Endothelial cell (in vitro differentiated cells): Measurements from ENCODE around the gene RAB3GAP2. TPM values are rescaled to one million over a fixed set of nuclear protein-coding genes. Genes with fewer than 3 reads are reported as not detected.

Source experiments
- DNase-seq: peaks from one replicate; pipeline ENCODE4 v3.0.0; 2021; ENCODE audit warnings: low spot score
- H3K27ac Mint-ChIP-seq: one replicate; pipeline ENCODE4 v1.8.0; 2021; ENCODE audit warnings: mixed read lengths, inconsistent platforms; ENCODE audit not compliant: unreplicated experiment
- H3K27me3 Mint-ChIP-seq: one replicate; pipeline ENCODE4 v1.8.0; 2021; ENCODE audit warnings: mild to moderate bottlenecking, moderate library complexity, mixed read lengths, inconsistent platforms; ENCODE audit not compliant: unreplicated experiment
- H3K36me3 Mint-ChIP-seq: one replicate; pipeline ENCODE4 v1.8.0; 2021; ENCODE audit warnings: mild to moderate bottlenecking, low read depth, mixed read lengths, inconsistent platforms; ENCODE audit not compliant: unreplicated experiment
- H3K4me1 Mint-ChIP-seq: one replicate; pipeline ENCODE4 v1.8.0; 2021; ENCODE audit warnings: mild to moderate bottlenecking, mixed read lengths, inconsistent platforms; ENCODE audit not compliant: unreplicated experiment
- H3K4me3 Mint-ChIP-seq: one replicate; pipeline ENCODE4 v1.8.0; 2021; ENCODE audit warnings: mild to moderate bottlenecking, mixed read lengths, inconsistent platforms; ENCODE audit not compliant: unreplicated experiment
- H3K9me3 Mint-ChIP-seq: one replicate; pipeline ENCODE4 v1.8.0; 2021; ENCODE audit warnings: mixed read lengths, inconsistent platforms; ENCODE audit not compliant: unreplicated experiment
- total RNA-seq: library from RNA; stranded (reverse); fragmentation: NEBNext Ultra II Directional; extraction: Animal tissue kit (Norgen Biotek cat#: 25700); gene quantifications from one replicate; pipeline ENCODE4 v1.2.1, GENCODE V29; 2021; ENCODE audit not compliant: unreplicated experiment
- TF ChIP-seq, protein P1 (sequence below): fragments of 200-600 bp; sonication (generic); IDR thresholded peaks from one replicate; pipeline ENCODE4 v1.5.0; 2021; ENCODE audit warnings: antibody characterized with exemption; ENCODE audit not compliant: unreplicated experiment

The RAB3GAP2 gene
- total RNA-seq, 1 donor from 2014 or later, result 34.5 TPM

GRCh38 chr1:220127076-220127475 lies 145.2 kb downstream of the RAB3GAP2 start:
- H3K4me1 Mint-ChIP-seq, result peaks cover 8% of the 10 kb centered on the region
- H3K9me3 Mint-ChIP-seq, result no peaks in the 10 kb centered on the region
- TF ChIP-seq, protein P1, sequence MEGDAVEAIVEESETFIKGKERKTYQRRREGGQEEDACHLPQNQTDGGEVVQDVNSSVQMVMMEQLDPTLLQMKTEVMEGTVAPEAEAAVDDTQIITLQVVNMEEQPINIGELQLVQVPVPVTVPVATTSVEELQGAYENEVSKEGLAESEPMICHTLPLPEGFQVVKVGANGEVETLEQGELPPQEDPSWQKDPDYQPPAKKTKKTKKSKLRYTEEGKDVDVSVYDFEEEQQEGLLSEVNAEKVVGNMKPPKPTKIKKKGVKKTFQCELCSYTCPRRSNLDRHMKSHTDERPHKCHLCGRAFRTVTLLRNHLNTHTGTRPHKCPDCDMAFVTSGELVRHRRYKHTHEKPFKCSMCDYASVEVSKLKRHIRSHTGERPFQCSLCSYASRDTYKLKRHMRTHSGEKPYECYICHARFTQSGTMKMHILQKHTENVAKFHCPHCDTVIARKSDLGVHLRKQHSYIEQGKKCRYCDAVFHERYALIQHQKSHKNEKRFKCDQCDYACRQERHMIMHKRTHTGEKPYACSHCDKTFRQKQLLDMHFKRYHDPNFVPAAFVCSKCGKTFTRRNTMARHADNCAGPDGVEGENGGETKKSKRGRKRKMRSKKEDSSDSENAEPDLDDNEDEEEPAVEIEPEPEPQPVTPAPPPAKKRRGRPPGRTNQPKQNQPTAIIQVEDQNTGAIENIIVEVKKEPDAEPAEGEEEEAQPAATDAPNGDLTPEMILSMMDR, result no peak
- no peak overlapping the region for H3K4me3 Mint-ChIP-seq
- H3K27me3 Mint-ChIP-seq, result peaks cover 3% of the 10 kb centered on the region
- DNase-seq, result no peak
- peaks cover 16% of the 10 kb centered on the region for H3K36me3 Mint-ChIP-seq
- H3K27ac Mint-ChIP-seq, result peak overlapping the region; percentile 2

- Mint-ChIP-seq H3K27me3 (peaks cover 3% of the 10 kb centered on the region), H3K27ac (no peak overlapping the region), H3K36me3 (peaks cover 9% of the 10 kb centered on the region), H3K9me3 (no peaks in the 10 kb centered on the region), H3K4me3 (no peak overlapping the region), H3K4me1 (peaks cover 7% of the 10 kb centered on the region)
- TF ChIP-seq, protein P1, result no peak
- no peak for DNase-seq
Observed at GRCh38 chr1:220124542-220124941, 147.7 kb downstream of the RAB3GAP2 start.

DNA sequence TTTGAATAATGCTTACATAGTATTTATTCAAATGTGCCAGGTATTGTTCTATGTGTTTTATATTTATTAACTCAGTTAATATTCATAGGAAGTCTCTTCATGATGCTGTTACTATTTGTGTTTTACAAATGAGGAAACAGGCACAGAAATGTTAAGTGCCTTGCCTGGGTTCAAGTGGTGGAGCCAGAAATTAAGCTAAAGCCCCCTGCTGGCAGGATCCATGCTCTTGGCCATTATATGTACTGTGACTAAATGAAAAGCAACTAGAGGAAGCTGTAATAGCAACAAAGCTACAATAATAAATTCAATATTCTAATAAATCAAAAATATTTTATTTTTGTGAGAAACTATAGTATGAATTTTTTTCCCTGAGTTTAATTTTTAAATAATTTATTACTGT lies 148.4 kb downstream of the RAB3GAP2 start:
- TF ChIP-seq, protein P1, result peak; percentile 64
- Mint-ChIP-seq H3K4me1 (peaks cover 7% of the 10 kb centered on the region), H3K9me3 (no peaks in the 10 kb centered on the region), H3K36me3 (peaks cover 5% of the 10 kb centered on the region), H3K27ac (no peak overlapping the region), H3K27me3 (peaks cover 2% of the 10 kb centered on the region), H3K4me3 (no peak overlapping the region)
- DNase-seq, result no peak

DNA sequence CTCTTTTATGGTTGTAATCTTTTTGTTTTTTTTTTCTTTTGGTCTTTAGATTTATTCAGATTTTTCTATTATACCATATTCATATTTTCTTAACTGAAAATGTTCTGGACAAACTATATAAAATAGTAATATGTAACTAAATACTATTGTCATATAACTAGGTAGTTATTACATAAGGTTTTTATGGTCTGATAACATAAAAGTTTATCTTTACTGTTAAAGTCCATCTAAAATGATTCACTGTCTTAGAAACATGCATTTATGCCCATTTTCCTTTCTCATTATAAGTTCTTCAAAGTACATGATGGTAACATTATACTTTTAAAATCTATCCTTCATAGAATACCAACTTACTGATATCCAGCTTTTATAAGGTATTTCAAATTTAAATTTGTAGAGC lies 149.2 kb downstream of the RAB3GAP2 start:
- peaks cover 5% of the 10 kb centered on the region for H3K36me3 Mint-ChIP-seq
- H3K4me1 Mint-ChIP-seq, result peaks cover 7% of the 10 kb centered on the region
- H3K27ac Mint-ChIP-seq, result no peak overlapping the region
- no peak overlapping the region for H3K4me3 Mint-ChIP-seq
- TF ChIP-seq, protein P1, result no peak
- no peaks in the 10 kb centered on the region for H3K9me3 Mint-ChIP-seq
- peaks cover 2% of the 10 kb centered on the region for H3K27me3 Mint-ChIP-seq
- no peak for DNase-seq

GRCh38 chr1:220121791-220122530 lies 150.3 kb downstream of the RAB3GAP2 start:
- Mint-ChIP-seq H3K4me3 (no peak overlapping the region), H3K27me3 (no peaks in the 10 kb centered on the region), H3K9me3 (no peaks in the 10 kb centered on the region), H3K27ac (no peak overlapping the region), H3K4me1 (peaks cover 7% of the 10 kb centered on the region), H3K36me3 (peaks cover 5% of the 10 kb centered on the region)
- TF ChIP-seq, protein P1, result no peak
- no peak for DNase-seq
